Calu3 (cell line): ENCODE measurements around the gene CCDC146. TPM values are rescaled to one million over a fixed set of nuclear protein-coding genes. Genes with fewer than 3 reads are reported as not detected.

ENCODE experiments used
- BruUV-seq: library from RNA; stranded (reverse); fragments of 400-500 nt; replicated peaks from 2 replicates; lab custom pipeline; 2021; lab: Mats Ljungman, UMichigan
- CTCF ChIA-PET: fragments of 300-600 bp; sonication (Branson Sonifier 250); formaldehyde crosslinking; loops from one replicate; lab custom pipeline; 2022; ENCODE audit warnings: antibody characterized with exemption; lab: Charles Lee
- DNase-seq: peaks from one replicate; pipeline ENCODE4 v3.0.0; 2022
- H3K27ac Mint-ChIP-seq: one replicate; pipeline ENCODE4 v1.8.0; 2022; ENCODE audit warnings: mixed read lengths; ENCODE audit not compliant: unreplicated experiment
- H3K27me3 Mint-ChIP-seq: one replicate; pipeline ENCODE4 v1.8.0; 2022; ENCODE audit warnings: mixed read lengths; ENCODE audit not compliant: unreplicated experiment
- H3K36me3 Mint-ChIP-seq: one replicate; pipeline ENCODE4 v1.8.0; 2022; ENCODE audit warnings: mild to moderate bottlenecking, moderate library complexity, mixed read lengths; ENCODE audit not compliant: insufficient read depth, unreplicated experiment
- H3K4me1 Mint-ChIP-seq: one replicate; pipeline ENCODE4 v1.8.0; 2022; ENCODE audit warnings: mild to moderate bottlenecking, low read depth, mixed read lengths; ENCODE audit not compliant: unreplicated experiment
- H3K4me3 Mint-ChIP-seq: one replicate; pipeline ENCODE4 v1.8.0; 2022; ENCODE audit warnings: mild to moderate bottlenecking, low read depth, moderate library complexity, mixed read lengths; ENCODE audit not compliant: unreplicated experiment
- H3K9me3 Mint-ChIP-seq: one replicate; pipeline ENCODE4 v1.8.0; 2022; ENCODE audit warnings: low read depth, mixed read lengths; ENCODE audit not compliant: unreplicated experiment
- CTCF ChIP-seq: fragments of 200-600 bp; IDR thresholded peaks from one replicate; pipeline ENCODE4 v1.8.0; 2022; ENCODE audit warnings: antibody characterized with exemption; ENCODE audit not compliant: unreplicated experiment
- intact Hi-C: fragments of 100-400 bp; cut with micrococcal nuclease; formaldehyde crosslinking; loops from one replicate; pipeline ENCODE4 v1.10.0; 2022; ENCODE audit not compliant: unreplicated experiment
- total RNA-seq: library from RNA; stranded (reverse); gene quantifications from 2 replicates; pipeline ENCODE4 v1.2.3, GENCODE V29; 2022

The CCDC146 gene
- total RNA-seq, 1 experiment from 2014 or later = 8.8 TPM

GRCh38 chr7:77281780-77282478 is 159.5 kb downstream of the CCDC146 start:
- CTCF ChIA-PET = no interaction called here
- DNase-seq = no peak
- no peaks in the 10 kb centered on the region for H3K27me3 Mint-ChIP-seq
- H3K9me3 Mint-ChIP-seq = peaks cover 3% of the 10 kb centered on the region
- H3K4me1 Mint-ChIP-seq = no peaks in the 10 kb centered on the region
- intact Hi-C loops = no loop called here
- H3K36me3 Mint-ChIP-seq = no peaks in the 10 kb centered on the region
- TF ChIP-seq CTCF = no peak
- no peak overlapping the region for H3K27ac Mint-ChIP-seq
- H3K4me3 Mint-ChIP-seq = no peak overlapping the region
- no TSS peak for BruUV-seq

GRCh38 chr7:77282897-77283296 is 160.5 kb downstream of the CCDC146 start:
- Mint-ChIP-seq H3K4me3 (no peak overlapping the region), H3K36me3 (no peaks in the 10 kb centered on the region), H3K27me3 (no peaks in the 10 kb centered on the region), H3K4me1 (no peaks in the 10 kb centered on the region), H3K27ac (no peak overlapping the region), H3K9me3 (peaks cover 3% of the 10 kb centered on the region)
- DNase-seq = no peak
- CTCF ChIA-PET = no interaction called here
- BruUV-seq = no TSS peak
- intact Hi-C loops = no loop called here
- TF ChIP-seq CTCF = no peak

GRCh38 chr7:77284005-77284404 is 161.6 kb downstream of the CCDC146 start:
- BruUV-seq = no TSS peak
- intact Hi-C loops = no loop called here
- H3K27me3 Mint-ChIP-seq = no peaks in the 10 kb centered on the region
- no peak overlapping the region for H3K4me3 Mint-ChIP-seq
- no peaks in the 10 kb centered on the region for H3K4me1 Mint-ChIP-seq
- H3K36me3 Mint-ChIP-seq = no peaks in the 10 kb centered on the region
- DNase-seq = no peak
- TF ChIP-seq CTCF = no peak
- CTCF ChIA-PET = no interaction called here
- H3K27ac Mint-ChIP-seq = no peak overlapping the region
- peaks cover 3% of the 10 kb centered on the region for H3K9me3 Mint-ChIP-seq

- H3K4me1 Mint-ChIP-seq = no peaks in the 10 kb centered on the region
- H3K36me3 Mint-ChIP-seq = no peaks in the 10 kb centered on the region
- DNase-seq = no peak
- no peak for TF ChIP-seq CTCF
- BruUV-seq = no TSS peak
- intact Hi-C loops = no loop called here
- H3K27ac Mint-ChIP-seq = no peak overlapping the region
- no peak overlapping the region for H3K4me3 Mint-ChIP-seq
- no peaks in the 10 kb centered on the region for H3K27me3 Mint-ChIP-seq
- CTCF ChIA-PET = no interaction called here
- peaks cover 3% of the 10 kb centered on the region for H3K9me3 Mint-ChIP-seq
Observed at GRCh38 chr7:77284616-77285015, 162.2 kb downstream of the CCDC146 start.
